GM18519 (cell line): ENCODE results near the gene HECTD1.
A peak's percentile ranks its signal among the peaks of the same experiment; 100 is the strongest.
"Not testable (repeated sequence)": the region's sequence is repeated elsewhere in the genome, so short reads cannot be mapped to it uniquely, and the experiment has no call there.

Source experiments
- ATAC-seq: cut with Tn5 transposase; IDR thresholded peaks from one replicate; pipeline ENCODE4 v1.9.1; 2021; ENCODE audit warnings: mild to moderate bottlenecking, moderate library complexity; ENCODE audit not compliant: unreplicated experiment, low FRiP score

HECTD1 gene

GRCh38 chr14:31207755-31208545 is at the start of gene HECTD1:
Gene HECTD1, minus strand, starts transcription at chr14:31207793. Its CDS starts 1,857 bp downstream, at chr14:31205936.
- peak; percentile 62 for ATAC-seq

- ATAC-seq, result no peak
Observed at GRCh38 chr14:31257244-31257553, 49.6 kb upstream of the HECTD1 start.

- ATAC-seq, result no peak
Observed at GRCh38 chr14:31256534-31257243, 49.1 kb upstream of the HECTD1 start.

GRCh38 chr14:31255918-31256317 is 48.3 kb upstream of the HECTD1 start:
- ATAC-seq, result not testable (repeated sequence)

- no peak for ATAC-seq
Observed at GRCh38 chr14:31255286-31255685, 47.7 kb upstream of the HECTD1 start.

GRCh38 chr14:31253746-31254471 is 46.3 kb upstream of the HECTD1 start:
- no peak for ATAC-seq

GRCh38 chr14:31252865-31253264 is 45.3 kb upstream of the HECTD1 start:
- ATAC-seq, result no peak

- ATAC-seq, result no peak
Observed at GRCh38 chr14:31251028-31251958, 43.7 kb upstream of the HECTD1 start.

- no peak for ATAC-seq
Observed at GRCh38 chr14:31244626-31245025, 37.0 kb upstream of the HECTD1 start.

- ATAC-seq, result no peak
Observed at GRCh38 chr14:31243860-31244259, 36.3 kb upstream of the HECTD1 start.

GRCh38 chr14:31242161-31242940 is 34.8 kb upstream of the HECTD1 start:
- ATAC-seq, result not testable (repeated sequence)

- no peak for ATAC-seq
Observed at GRCh38 chr14:31241450-31242114, 34.0 kb upstream of the HECTD1 start.

GRCh38 chr14:31239741-31240140 is 32.1 kb upstream of the HECTD1 start:
- no peak for ATAC-seq

GRCh38 chr14:31235462-31235861 is 27.9 kb upstream of the HECTD1 start:
- no peak for ATAC-seq

- no peak for ATAC-seq
Observed at GRCh38 chr14:31232081-31232480, 24.5 kb upstream of the HECTD1 start.

- ATAC-seq, result not testable (repeated sequence)
Observed at GRCh38 chr14:31231272-31231671, 23.7 kb upstream of the HECTD1 start.

GRCh38 chr14:31230573-31230958 is 23.0 kb upstream of the HECTD1 start:
- ATAC-seq, result no peak

GRCh38 chr14:31229638-31230572 is 22.3 kb upstream of the HECTD1 start:
- no peak for ATAC-seq
